ENCODE results near the gene CIBAR2. TPM values are rescaled to one million over a fixed set of nuclear protein-coding genes. Genes with fewer than 3 reads are reported as not detected.
"Not testable (repeated sequence)": the region's sequence is repeated elsewhere in the genome, so short reads cannot be mapped to it uniquely, and the experiment has no call there.

The CIBAR2 gene
- total RNA-seq, 1 experiment from 2014 or later, result not detected

DNA sequence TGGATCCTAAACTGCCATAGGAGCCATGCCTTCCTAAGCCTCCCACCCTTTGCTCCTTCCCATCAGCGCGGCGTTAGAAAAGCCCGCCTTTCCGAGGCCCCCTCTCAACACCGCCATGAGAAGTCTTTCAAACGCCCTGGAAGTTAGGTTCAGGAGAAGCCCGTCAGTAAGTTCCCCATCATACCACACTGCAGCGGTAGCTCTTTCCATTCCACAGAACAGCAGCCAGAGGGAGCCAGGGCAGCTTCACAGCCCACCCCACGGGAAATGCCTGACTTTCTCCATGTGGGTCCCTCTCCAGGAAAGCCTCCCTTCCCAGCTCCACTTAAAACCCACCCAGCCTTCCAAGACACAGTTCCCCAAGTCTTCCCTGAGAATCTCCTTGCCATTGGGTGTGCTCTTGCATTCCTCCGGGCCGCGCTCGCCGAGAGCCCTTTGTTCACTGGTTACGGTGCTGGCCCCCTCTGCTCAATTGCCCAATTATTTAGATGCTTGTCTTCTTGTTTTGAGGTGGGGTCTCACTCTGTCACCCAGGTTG, 56.0 kb downstream of the CIBAR2 start:
- in situ Hi-C loops (cut with HindIII; ENCODE audit: low pct_unique_long_range_greater_than_20kb, low sequenced_read_pairs), result no loop called here
- no peak for DNase-seq (ENCODE audit: low read depth)

DNA sequence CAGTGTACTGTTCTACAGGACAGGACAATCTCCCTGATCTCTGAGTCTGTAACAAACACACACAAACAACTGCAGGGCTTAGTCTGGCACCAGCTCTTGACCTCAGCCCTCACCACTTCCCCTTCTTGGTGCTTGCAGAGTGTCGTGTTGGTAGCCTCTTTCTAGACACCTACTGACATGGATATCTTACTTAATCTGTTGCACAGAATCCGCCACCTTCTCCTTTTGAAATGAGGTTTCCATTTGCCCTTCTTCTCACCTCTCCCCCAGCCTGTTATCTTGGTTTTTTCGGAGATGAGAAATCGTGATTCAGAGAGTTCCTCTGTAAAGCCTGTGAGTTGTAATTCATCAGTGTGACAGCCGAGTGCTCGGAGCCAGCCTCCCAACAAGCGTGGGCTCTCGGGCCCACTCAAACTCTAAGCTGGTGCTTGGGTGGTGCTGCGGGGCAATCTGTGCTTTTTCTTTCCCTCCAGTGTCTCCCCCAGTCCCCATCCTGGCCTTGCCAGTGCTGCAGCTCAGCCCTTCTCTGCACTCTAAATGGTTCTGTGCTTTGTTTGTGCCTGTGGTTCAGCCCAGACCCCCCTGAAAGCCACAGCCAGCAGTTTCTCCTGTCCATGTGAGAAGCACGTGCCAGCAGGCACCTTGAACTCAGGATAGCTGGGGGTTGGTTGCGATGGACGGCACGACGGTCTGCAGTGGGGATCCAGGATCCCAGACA, 56.6 kb downstream of the CIBAR2 start:
- DNase-seq (ENCODE audit: low read depth), result no peak
- in situ Hi-C loops (cut with HindIII; ENCODE audit: low pct_unique_long_range_greater_than_20kb, low sequenced_read_pairs), result no loop called here

DNA sequence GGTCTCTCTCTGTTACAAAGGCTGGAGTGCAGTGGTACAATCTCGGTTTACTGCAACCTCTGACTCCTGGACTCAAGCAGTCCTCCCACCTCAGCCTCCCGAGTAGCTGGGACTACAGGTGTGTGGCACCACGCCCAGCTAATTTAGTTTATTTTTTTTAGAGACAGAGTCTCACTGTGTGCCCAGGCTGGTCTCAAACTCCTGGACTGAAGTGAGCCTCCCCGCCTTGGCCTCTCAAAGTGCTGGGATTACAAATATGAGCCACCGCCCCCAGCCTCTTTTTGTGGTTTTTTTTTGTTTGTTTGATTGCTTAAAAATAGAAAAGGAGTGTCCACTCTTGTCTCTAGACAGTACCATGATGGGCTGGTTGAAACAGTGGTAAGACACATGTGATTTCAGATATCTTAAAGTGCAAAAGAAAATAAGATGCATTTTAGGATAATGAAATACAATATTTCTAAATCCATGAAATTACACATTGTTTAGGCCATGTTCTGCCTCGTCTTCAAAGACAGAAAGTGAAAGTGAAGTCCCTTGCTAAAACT, 57.3 kb downstream of the CIBAR2 start:
- no peak for DNase-seq (ENCODE audit: low read depth)
- in situ Hi-C loops (cut with HindIII; ENCODE audit: low pct_unique_long_range_greater_than_20kb, low sequenced_read_pairs), result no loop called here

DNA sequence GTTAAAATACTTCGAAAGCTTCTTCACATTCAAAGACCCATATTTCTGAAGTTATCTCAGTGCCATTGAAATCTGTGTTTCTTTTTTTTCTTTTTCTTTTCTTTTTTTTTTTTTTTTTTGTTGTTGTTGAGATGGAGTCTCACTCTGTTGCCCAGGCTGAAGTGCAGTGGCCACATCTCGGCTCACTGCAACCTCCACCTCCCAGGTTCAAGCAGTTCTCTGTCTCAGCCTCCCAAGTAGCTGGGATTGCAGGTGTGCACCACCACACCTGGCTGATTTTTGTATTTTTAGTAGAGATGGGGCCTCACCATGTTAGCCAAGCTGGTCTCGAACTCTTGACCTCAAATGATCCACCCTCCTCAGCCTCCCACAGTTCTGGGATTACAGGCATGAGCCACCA, 58.0 kb downstream of the CIBAR2 start:
- DNase-seq (ENCODE audit: low read depth); in situ Hi-C loops (cut with HindIII; ENCODE audit: low pct_unique_long_range_greater_than_20kb, low sequenced_read_pairs): not testable (repeated sequence)

DNA sequence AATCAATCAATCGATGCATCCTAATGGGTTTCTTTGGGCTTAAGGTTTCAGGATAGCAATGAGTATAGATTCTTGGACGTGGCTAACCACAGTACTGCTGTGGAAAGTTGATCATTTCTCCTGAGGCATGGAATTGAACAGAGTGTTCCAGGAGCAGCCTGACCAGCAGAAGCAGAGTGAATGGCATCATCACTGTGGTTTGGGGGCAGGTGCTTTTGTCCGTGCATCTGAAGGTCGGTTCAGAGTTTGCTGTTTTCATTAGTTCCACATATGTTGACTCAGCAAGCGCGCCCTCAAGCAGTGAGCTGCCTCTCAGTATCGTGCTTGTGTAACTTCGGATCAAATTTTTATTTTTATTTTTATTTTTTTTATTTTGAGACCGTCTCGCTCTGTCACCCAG, 59.7 kb downstream of the CIBAR2 start:
- no peak for DNase-seq (ENCODE audit: low read depth)
- in situ Hi-C loops (cut with HindIII; ENCODE audit: low pct_unique_long_range_greater_than_20kb, low sequenced_read_pairs), result no loop called here

DNA sequence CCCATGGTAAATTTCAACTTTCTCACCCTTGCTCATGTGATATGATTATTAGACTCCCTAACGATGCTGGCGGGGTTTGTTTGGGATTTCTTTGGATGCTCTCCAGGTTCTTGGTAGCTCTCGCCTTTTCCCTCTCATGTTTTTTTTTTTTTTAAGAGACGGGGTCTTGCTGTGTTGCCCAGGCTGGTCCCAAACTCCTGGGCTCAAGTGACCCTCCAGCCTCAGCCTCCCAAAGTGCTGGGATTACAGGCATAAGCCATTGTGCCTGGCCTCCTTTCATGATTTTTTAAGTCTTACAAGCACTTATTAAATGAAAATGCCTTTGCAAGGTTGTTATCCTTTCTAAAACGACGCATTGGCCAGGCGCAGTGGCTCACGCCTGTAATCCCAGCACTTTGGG, 60.6 kb downstream of the CIBAR2 start:
- DNase-seq (ENCODE audit: low read depth), result no peak
- in situ Hi-C loops (cut with HindIII; ENCODE audit: low pct_unique_long_range_greater_than_20kb, low sequenced_read_pairs), result no loop called here

DNA sequence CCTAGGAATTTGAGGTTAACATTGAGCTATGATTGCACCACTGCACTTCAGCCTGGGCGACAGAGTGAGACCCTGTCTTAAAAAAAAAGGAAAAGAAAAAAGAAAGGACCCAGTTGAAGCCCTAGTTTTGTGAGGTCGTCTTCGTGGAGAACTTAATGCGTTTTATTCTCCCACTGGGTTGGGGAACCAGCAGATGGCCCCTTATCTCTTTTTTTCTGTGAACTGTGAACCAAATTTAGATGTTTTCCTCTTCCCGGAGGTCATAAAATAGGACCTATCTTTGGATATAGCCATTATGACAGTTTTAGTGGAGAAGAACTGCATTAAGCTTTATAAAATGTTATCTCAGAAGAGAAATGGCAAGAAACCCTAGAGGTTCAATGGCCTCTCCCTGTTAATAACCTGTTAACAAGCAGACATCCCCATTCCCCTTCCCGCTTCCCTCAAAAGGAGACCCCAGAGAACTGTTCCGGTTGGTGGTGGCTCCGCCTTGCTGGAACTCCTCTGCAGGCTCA, 61.1 kb downstream of the CIBAR2 start:
- in situ Hi-C loops (cut with HindIII; ENCODE audit: low pct_unique_long_range_greater_than_20kb, low sequenced_read_pairs), result no loop called here
- DNase-seq (ENCODE audit: low read depth), result no peak

DNA sequence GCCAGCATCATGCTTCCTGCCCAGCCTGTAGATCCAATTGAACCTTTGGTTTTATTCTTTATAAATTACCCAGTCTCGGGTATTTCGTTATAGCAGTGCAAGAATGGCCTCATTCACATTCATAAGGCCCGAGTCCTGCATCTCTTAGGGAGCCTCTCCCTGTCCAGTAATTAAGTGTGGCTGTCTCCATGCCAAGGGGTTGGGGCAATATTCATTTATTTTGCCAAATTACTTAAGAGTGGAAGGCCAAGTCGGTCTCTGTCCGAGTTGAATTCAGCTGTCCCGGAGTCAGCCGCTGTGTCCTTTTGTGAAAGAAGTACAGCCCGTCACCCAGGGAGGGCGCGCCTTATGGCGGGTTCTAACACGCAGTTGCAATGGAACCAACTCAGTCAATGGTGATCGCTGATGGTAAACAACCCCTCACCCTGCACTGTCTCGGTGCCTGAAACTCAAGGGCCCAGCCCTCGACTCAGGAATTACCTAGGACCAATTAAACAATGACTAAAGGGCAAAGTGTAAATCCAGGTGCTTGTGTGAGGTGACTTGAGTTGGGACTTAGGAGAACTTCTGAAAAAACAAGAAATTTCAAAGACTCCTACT, 62.5 kb downstream of the CIBAR2 start:
- no peak for DNase-seq (ENCODE audit: low read depth)
- in situ Hi-C loops (cut with HindIII; ENCODE audit: low pct_unique_long_range_greater_than_20kb, low sequenced_read_pairs), result no loop called here

DNA sequence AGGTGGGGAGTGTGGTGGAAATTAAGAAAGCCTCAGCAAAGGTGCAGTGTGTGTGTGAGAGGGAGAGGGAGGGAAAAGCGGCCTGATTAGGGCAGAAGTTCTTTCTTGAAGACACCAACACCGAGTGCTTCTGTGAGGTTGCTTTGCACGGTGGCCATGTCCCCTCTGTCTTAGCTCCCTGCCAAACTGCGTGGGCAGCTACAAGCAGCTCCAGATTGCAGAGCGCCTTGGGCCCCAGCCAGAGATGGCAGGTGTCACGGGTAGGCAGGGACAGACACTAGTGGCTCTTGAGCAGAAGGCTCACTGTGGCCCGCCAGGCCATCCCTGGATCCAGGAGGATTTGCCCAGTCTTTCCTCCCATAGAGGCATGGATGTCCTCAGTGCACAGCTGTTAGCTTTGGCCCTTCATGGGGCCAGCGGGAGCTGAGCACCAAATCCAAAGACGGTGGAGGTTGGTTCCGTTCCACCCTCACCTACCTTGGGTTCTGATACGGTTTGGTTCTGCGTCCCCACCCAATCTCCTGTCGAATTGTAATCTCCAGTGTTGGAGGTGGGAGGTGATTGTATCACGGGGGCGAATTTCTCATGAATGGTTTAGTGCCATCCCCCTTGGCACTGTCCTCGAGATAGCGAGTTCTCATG, 63.2 kb downstream of the CIBAR2 start:
- in situ Hi-C loops (cut with HindIII; ENCODE audit: low pct_unique_long_range_greater_than_20kb, low sequenced_read_pairs), result no loop called here
- DNase-seq (ENCODE audit: low read depth), result no peak

Other genes starting within 250 kb of the CIBAR2 start
- gene ZDHHC7, start 100.9 kb downstream of the CIBAR2 start, total RNA-seq (2014; rRNA removed; shearing (Covaris generic); ENCODE audit: low replicate concordance), result 90.1 and 107 TPM in 2 replicates
- gene KIAA0513, start 84.7 kb downstream of the CIBAR2 start, total RNA-seq (2014; rRNA removed; shearing (Covaris generic); ENCODE audit: low replicate concordance), result 1.0 and 1.7 TPM in 2 replicates

Data from Caki2 (cell line).